Stimulated activated naive CD8-positive, alpha-beta T cell treated with anti-CD3 and anti-CD28 coated beads, Interleukin-15, Interleukin-2, amounts not matched to agents 100 U/mL and 50 U/mL, for 24 hours (primary cell): ENCODE results near the gene SORCS2.
"Not testable (repeated sequence)": the region's sequence is repeated elsewhere in the genome, so short reads cannot be mapped to it uniquely, and the experiment has no call there.

Source experiments
- ATAC-seq: fragments of 150-1000 bp; cut with Tn5 transposase; one replicate; pipeline ENCODE4 v1.10.0; 2021
- DNase-seq: peaks from one replicate; pipeline ENCODE4 v3.0.0; 2021

The SORCS2 gene

GRCh38 chr4:7450775-7451433 is 258.6 kb downstream of the SORCS2 start:
- no peak for ATAC-seq
- DNase-seq, result no peak

GRCh38 chr4:7451434-7451789 is 259.1 kb downstream of the SORCS2 start:
- ATAC-seq (peak; percentile 6), DNase-seq (no peak)

GRCh38 chr4:7451800-7452199 is 259.5 kb downstream of the SORCS2 start:
- ATAC-seq, result peak; percentile 36

GRCh38 chr4:7452802-7453201 is 260.5 kb downstream of the SORCS2 start:
- not testable (repeated sequence) for ATAC-seq, DNase-seq

More at GRCh38 chr4:7451800-7452199, 259.5 kb downstream of the SORCS2 start:
- no peak for DNase-seq

- DNase-seq (no peak), ATAC-seq (no peak)
These were observed 265.1 kb downstream of the SORCS2 start for GRCh38 chr4:7457201-7458065.

- DNase-seq, result no peak
- no peak for ATAC-seq
These were observed 265.7 kb downstream of the SORCS2 start for GRCh38 chr4:7458066-7458425.

GRCh38 chr4:7458477-7458876 is 266.1 kb downstream of the SORCS2 start:
- DNase-seq, result no peak
- ATAC-seq, result no peak

GRCh38 chr4:7459471-7459870 is 267.1 kb downstream of the SORCS2 start:
- ATAC-seq (no peak), DNase-seq (no peak)

- no peak for DNase-seq
- no peak for ATAC-seq
These were observed 268.2 kb downstream of the SORCS2 start for GRCh38 chr4:7460566-7460965.

GRCh38 chr4:7461230-7461629 is 268.9 kb downstream of the SORCS2 start:
- DNase-seq, result no peak
- no peak for ATAC-seq

GRCh38 chr4:7462509-7462971 is 270.2 kb downstream of the SORCS2 start:
- ATAC-seq, result no peak
- no peak for DNase-seq

GRCh38 chr4:7463566-7464258 is 271.4 kb downstream of the SORCS2 start:
- no peak for DNase-seq
- no peak for ATAC-seq

- DNase-seq (no peak), ATAC-seq (no peak)
These were observed 271.9 kb downstream of the SORCS2 start for GRCh38 chr4:7464259-7464655.

GRCh38 chr4:7465017-7465416 is 272.7 kb downstream of the SORCS2 start:
- DNase-seq (no peak), ATAC-seq (no peak)

GRCh38 chr4:7466215-7466614 is 273.9 kb downstream of the SORCS2 start:
- DNase-seq (no peak), ATAC-seq (no peak)

GRCh38 chr4:7466904-7467303 is 274.6 kb downstream of the SORCS2 start:
- ATAC-seq (no peak), DNase-seq (no peak)

- DNase-seq (no peak), ATAC-seq (no peak)
These were observed 275.1 kb downstream of the SORCS2 start for GRCh38 chr4:7467471-7467870.

GRCh38 chr4:7469023-7469422 is 276.7 kb downstream of the SORCS2 start:
- ATAC-seq, result no peak
- no peak for DNase-seq

GRCh38 chr4:7470111-7470510 is 277.8 kb downstream of the SORCS2 start:
- ATAC-seq (no peak), DNase-seq (no peak)

GRCh38 chr4:7470522-7471128 is 278.3 kb downstream of the SORCS2 start:
- no peak for ATAC-seq

GRCh38 chr4:7472442-7473013 is 280.2 kb downstream of the SORCS2 start:
- DNase-seq, result no peak
- ATAC-seq, result no peak

More at GRCh38 chr4:7470522-7471128, 278.3 kb downstream of the SORCS2 start:
- DNase-seq, result no peak

- no peak for ATAC-seq
- DNase-seq, result no peak
These were observed 280.7 kb downstream of the SORCS2 start for GRCh38 chr4:7473081-7473480.
